ENCODE data around the gene SKI.

The SKI gene

DNA sequence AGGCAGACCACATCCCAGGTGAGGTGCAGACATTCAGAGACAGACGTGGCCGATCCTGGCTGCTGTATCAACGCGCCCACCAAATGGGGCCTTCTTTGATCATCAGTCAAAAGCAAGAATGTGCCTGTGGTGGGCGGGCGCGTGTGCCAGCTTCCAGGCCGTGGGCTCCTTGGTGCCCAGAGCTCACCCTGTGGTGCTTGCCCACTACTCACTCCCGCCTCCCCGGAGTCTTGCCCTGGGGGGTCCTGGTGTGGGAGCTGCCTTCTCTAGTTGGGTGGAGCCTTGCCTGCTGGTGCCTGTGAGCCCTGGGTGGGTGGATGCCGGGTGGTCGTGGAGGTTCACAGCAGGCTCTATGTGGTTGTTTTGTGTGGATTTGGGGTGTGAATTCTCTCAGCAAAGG, 70.6 kb downstream of the SKI start:
- DNase-seq: no peak

DNA sequence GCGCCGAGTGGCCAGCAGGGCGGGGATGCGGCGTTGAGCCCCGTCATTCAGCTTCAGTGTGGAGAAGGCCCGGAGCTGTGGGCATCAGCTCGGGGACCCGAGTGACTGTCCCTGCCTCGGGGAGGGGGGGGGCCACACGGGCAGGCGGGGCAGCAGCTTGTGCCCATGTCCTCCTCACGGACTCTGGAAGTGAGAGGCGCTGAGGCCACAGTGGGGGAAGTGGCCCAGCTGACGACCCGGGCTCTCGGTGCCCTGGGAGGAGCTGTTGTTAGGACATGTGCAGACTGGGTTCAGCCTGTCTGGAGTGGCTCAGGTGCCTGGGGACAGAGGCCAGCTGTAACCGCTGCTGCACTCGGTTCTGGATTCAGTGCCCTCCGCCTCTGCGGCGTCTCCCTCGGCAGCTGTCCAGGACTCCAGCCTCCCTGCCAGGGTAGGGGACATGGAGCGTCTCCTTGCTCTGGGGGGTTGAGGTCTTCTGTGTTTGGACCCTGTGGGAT, 71.1 kb downstream of the SKI start:
- DNase-seq: no peak

DNA sequence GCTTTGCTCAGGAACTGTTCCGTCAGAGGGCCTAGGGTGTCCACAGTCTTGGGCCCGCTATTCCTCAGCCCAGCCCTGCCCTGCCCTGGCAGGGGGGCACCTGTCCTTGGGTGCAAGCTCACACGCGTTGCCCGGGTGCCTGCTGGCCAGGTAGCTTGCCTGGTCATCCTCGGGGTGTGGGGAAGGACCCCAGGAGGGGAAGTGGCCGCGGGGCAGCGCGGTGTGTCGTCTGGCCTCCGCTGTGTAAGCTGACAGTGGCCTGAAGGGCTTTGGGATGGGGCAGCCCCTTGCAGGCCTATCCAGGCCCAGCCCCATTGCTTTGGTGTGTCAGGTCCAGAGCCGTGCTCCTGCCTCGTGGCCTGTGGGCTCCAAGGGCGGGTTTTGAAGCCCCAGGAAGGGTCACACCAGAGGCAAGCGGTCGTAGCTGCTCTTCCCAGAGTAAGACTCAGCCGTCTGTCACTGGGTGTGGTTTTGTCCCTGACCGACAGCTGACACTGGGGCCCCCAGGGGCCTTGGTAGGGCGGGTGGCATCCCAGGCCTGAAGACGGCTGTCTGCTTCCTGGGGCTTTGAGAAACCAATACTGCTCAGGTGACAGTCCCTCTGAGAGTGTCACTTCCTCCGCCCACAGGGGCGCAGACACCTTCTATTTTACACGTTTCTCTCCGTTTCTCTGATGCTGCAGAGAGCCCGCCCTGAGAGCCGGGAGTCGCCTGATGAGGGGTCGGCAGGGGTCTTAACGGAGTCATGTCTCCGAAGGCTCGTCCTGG, 72.1 kb downstream of the SKI start:
- no peak for DNase-seq

DNA sequence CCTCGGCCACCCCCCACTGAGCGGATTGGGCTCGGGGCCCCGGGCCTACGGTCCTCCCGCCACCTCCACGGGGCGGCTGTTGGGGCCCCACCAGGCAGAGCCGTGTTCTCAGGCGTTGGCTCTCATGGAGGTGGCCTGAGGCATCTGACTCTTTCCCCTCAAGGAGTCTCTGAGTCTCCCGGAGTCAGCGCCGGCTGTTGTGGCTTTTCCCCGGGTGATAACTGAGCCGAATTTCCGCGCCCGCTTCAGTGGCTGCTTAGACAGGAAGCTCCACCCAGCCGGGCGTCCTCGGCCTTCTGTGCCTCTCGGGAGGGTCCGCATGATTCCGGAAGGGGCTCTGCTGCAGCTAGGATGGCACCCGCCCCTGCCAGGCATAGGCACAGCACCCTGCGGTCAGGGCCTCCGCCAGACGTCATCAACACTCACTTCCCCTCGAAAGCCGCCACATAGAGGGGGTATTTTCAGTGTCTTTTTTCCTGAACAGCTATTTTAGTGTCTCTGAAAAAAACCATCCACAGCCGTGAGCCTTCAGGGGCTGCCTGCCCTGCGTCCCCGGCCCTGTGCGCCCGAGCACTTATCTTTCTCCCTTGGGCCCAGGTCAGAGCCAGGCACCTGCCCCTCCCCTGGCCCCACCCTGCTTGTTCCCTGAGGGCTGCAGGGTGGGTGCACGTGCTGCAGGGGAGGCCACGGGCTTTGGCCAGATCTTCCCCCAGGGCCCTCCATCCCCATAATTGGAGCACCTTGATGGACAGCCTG, 72.9 kb downstream of the SKI start:
- DNase-seq: peak; percentile 56

DNA sequence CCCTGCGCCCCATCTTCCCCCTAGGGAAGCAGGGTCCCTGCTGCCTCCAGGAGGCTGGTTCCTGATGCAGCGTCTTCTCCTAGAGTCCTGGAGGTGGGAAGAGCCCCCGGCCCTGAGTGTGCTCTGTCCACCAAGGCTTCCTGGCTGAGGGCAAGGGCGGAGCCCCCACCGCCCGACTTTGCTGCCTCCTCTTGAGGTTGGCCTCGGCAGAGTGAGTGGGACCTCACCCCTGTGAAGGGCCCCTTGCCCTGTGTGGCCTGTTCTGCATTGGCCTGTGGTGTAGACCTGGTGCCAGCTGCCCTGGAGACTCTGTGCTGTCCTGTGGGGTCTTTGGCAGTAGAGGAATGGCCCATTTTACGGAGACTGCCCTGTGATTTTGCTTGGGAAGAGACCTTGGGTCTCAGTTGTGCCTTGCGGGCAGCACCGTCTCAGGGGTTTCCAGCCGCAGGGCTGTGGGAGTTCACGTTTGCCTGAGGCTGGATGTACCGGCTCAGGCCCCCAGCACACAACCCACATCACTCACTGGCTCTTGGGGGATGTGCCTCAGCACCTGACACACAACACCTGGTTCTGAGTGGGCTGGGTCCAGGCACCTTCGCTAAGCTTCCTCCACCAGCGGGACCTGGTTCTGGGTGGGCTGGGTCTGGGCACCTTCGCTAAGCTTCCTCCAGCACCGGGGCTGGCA, 73.6 kb downstream of the SKI start:
- DNase-seq: no peak

DNA sequence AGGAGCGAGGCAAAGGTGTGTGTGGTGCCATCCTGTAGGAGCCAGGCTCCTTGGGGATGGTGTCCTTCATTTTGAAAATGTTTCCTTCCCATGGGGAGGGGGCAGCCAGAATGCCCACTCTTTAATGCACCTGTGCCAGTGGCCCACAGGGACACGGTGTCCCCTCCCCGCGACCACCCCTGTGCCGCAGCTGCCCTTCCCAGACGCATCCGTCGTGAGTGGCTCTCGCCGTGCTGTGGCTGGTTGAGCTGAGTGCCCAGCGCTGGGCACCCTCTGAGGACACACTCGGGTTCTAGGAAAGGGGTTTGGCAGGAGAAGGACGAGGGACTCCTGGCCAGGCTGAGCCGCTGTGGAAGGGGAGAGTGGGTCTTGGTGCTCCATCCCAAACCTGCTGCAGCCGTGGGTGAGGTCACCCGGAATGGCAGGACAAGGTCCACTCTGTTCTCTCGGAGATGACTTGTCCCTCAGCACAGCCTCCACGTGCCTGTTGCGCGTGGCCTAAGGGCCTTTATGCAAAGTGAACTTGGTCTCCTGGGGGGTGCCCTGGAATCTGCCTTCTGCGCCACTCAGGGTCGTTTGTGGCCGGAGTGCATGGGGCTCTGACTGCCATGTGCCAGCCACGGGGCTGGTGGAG, 74.3 kb downstream of the SKI start:
- no peak for DNase-seq

DNA sequence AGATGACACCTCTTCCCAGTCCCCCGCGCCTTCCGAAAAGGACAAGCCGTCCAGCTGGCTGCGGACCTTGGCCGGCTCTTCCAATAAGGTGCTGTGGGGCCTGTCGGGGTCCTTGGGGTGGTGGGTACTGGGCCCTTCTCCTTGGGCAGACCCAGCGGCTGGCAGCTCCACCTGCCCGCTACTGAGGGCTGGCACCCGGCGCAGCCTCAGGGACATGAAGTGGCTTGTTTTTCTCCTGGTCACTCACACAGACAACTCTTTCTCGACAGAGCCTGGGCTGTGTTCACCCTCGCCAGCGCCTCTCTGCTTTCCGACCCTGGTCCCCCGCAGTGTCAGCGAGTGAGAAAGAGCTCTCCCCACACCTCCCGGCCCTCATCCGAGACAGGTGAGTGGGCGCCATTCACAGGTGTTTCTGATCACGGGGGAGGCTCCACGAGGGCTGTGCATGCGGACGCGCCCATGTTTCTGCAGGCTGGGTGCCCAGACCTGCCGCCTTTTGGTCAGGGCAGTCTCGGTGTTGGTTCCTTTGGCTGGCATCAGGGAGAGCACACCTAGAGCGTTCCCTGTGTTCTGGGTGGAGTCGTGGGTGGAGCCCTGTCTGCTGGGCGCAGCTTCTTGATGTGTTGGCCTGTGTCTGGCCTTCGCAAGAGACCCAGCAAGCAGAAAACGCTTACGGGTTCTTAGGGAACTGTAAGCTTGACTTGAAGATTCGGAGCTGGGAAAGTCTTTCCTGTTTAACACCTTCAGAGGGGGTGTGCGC, 75.1 kb downstream of the SKI start:
- DNase-seq: no peak

DNA sequence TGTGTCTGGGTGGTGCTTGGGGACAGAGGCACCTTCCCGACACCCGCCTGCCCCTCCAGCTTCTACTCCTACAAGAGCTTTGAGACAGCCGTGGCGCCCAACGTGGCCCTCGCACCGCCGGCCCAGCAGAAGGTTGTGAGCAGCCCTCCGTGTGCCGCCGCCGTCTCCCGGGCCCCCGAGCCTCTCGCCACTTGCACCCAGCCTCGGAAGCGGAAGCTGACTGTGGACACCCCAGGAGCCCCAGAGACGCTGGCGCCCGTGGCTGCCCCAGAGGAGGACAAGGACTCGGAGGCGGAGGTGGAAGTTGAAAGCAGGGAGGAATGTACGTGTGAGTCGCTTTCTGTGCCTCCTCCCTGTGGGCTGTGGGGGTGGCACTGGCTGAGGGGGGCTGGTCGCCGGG, 75.7 kb downstream of the SKI start:
- DNase-seq: no peak

DNA sequence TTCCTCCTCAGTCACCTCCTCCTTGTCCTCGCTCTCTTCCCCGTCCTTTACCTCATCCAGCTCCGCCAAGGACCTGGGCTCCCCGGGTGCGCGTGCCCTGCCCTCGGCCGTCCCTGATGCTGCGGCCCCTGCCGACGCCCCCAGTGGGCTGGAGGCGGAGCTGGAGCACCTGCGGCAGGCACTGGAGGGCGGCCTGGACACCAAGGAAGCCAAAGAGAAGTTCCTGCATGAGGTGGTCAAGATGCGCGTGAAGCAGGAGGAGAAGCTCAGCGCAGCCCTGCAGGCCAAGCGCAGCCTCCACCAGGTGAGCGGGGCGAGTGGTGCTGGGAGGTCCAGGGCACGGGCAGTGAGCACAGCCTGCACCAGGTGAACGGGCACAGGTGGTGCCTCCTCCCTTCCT, 76.2 kb downstream of the SKI start:
- DNase-seq: no peak

DNA sequence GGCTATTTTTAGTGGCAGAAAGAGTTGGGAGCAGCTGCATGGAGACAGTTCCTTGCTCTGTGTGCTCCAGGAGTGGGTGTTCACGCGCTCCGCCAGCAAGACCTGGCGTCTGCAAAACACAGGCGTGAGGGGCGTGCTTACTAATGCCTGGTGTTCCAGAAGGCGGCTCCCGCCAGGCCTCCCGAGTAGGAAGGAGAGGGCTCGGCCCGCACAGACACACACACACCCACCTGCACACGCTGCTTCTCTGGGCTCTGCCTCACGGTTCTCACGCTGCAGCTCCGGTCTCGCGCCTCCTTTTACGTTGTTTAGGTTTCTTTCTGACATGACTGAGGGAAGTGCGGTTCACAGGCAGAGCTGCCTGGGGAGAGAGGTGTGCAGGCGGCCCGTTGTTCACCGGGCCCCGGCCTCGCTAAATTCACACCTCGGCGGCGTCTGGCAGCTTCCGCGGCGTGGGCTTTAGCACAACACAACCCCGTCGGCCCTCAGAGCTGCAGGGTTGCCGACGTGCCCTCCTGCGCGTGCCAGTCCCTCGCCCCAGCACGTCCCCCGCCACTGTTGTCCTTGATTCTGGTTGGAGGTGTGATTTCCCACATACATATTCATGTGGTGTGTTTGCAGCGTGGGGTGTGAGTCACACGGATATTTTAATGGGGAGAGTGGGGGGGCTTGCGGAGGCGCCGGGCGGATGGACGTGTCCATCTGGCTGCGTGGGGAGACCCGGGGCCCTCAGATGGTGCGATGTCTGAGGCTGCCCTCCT, 77.0 kb downstream of the SKI start:
- no peak for DNase-seq

DNA sequence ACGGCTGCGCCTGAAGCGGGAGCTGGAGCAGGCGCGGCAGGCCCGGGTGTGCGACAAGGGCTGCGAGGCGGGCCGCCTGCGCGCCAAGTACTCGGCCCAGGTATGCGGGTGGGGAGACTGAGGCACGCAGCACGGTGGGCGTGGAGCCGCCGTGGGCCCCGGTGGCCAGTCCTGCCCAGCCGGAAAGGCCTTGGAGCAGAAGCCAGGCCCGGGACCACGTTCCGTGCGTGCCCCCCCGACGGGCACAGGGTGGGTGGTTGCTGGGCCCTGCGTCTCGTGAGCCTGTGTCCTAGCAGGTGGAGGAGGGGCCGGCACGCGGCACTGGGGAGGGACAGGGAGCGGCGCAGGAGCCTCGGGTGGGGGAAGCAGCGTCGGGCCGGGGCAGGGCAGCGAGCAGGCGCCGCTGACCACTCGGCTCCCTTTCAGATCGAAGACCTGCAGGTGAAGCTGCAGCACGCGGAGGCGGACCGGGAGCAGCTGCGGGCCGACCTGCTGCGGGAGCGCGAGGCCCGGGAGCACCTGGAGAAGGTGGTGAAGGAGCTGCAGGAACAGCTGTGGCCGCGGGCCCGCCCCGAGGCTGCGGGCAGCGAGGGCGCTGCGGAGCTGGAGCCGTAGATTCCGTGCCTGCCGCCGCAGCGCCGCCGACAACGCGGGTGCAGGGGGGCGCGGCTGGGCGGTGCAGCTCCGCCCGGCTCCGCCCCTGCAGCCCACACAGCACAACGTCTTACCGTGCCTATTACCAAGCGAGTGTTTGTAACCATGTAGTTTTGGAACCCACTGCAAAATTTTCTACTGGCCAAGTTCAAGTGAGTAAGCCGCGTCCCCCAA, 78.2 kb downstream of the SKI start:
- DNase-seq: no peak

DNA sequence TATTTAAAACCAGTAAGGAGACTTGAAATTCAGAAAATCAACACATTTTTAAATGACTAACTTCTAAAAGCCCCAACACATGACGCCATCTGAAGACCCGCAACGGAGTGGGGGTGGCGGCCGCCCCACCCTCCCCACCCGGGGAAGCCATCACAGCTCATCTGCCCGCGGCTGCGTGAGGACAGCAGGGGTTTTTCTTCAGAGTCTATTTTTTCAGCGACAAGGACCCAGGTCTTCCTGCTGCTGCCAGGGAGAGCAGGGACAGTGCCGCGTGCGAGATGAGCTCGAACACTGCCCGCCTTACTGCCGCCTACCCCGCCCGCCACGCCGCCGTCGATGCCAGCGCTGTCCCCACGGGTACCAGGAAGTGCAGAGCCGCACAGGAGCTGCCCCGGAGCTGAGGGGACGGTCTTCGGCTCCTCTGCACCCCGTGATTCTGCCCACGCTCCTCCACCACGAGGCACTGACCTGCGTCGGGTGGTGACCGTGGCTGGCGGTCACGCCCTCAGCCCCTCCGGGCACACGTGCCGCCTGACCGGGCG, 79.0 kb downstream of the SKI start:
- DNase-seq: no peak

DNA sequence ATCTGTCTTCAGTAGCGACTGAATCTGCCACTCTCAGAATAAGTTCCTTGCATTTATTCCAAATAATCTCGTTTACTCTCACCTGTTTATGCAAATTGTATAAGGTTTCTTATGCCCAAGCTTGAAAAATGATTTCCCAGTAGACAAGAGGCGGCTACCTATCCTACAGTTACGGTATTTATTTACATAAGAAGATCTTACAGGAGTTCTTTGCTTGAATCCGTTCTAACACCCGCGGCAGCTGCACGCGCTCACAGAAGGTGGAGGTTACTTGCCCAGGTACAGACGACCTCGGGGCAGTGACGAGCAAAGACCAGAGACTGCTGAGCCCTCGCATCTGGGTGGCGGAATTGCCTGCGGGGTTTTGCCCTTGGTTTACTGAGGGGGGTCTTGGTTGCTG, 79.9 kb downstream of the SKI start:
- DNase-seq: no peak

DNA sequence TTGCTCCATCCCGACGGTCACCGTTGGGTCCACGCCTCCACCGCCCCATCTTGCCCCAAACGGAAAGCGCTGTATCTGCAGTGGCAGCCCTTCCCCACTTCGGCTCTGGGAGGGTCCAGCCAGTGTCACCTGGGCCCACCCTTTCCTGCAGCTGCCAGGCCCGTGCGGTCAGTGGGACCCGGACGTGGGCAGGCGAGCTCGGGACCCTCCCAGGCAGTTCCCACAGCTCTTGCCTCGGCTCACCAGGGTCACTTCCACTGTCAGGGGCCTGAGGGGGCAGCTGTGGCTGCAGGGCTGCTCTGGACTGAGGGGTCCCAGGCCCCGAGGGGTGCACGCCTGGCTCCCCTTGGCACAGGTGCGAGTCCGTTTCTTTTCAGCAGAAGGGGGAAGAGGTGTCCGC, 80.7 kb downstream of the SKI start:
- DNase-seq: no peak

DNA sequence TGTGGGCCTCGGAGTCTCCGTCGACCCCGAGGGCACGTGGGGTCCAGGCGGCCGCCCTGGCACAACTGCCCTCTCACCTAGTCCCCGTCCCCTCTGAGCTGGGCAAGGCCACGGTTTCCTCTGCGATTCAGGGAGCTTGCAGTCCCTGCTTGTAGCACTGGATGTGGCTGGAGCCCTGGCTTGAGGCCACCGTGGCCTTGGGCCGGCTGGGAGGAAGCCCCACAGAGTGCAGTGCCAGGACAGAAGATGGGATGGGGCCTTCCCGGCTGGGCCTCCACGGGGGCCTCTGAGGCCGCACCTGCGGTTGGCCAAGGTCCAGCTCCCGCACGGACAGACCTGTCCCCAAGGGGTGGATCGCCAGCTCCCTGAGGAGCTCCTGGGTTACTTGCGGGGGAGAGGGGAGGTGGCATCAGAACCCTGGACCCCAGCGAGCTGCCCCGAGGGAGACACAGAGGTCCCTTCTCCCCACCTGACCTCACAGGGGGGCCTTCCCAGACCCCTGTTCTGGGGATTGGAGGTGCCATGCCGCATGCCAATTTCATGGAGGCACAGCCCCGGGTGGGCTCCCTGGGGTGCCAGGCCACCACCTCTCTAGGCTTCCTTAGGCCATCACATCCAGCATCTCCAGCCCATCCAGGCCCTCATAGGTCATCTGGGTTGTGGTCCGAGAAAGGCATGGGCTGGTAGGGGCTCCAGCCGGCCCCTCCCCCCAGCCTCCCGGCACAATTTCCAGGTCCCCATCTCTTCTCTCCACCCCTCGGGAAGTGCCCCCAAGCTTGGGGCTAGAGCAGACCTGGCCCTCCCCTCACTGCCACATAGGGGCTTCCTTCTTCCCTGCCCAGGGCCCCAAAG, 82.4 kb downstream of the SKI start:
- no peak for DNase-seq

DNA sequence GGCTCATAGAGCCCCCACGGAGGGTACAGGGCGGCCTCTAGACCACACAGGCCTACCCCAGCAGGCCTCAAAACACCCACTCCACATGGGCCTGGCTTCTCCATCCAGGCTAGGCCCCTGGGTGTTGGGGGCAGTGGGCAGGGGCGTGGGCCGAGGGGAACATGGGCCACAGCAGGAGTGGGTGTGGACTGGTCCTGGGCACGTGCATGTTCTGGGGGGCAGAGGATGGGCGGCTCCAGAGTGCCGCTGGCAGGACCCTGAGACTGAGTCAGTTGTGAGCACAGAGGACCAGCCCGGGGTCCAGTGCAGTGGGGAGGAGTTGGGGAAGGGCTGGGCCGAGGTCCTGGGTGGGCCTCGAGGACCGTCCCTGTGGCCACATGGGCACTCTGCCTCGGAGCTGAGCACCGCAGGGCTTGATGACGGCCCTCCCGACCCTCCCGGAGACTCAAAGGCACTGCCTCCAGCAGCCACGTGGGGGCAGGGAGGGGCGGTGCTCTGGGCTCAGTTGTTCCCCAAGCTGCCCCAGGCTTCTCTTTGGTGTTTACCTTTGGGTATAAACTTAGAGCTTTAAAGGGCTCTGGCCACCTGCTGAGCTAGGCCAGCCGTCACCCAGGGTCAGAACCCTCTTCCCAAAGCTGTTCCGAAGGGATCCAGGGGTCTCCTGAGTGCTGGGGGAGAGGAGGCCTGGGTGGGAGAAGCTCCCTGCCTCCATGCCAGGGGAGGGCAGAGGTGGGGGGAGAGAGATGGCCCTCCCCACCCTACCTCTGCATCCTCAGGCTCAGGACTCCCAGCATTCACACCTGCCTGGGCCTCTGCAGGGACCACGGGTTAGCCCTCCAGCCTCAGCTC, 83.3 kb downstream of the SKI start:
- DNase-seq: peak; percentile 66

DNA sequence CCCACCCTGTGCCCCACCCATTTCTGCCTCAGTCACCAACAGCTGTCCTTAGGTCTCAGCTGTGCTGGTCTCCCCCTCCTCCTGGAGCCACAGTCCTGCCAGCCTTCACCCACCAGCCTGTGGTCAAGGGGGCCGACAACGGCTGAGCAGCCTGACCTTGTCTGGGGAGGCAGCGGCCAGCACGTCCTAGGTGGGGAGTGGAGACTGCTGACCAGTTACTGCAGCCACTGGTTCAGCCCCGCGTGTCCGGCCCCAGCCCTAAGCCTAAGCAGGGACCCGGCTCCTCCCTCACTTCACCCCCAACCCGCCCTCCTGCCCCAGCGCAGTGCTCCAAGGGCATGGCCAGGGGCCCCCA, 84.0 kb downstream of the SKI start:
- DNase-seq: no peak

DNA sequence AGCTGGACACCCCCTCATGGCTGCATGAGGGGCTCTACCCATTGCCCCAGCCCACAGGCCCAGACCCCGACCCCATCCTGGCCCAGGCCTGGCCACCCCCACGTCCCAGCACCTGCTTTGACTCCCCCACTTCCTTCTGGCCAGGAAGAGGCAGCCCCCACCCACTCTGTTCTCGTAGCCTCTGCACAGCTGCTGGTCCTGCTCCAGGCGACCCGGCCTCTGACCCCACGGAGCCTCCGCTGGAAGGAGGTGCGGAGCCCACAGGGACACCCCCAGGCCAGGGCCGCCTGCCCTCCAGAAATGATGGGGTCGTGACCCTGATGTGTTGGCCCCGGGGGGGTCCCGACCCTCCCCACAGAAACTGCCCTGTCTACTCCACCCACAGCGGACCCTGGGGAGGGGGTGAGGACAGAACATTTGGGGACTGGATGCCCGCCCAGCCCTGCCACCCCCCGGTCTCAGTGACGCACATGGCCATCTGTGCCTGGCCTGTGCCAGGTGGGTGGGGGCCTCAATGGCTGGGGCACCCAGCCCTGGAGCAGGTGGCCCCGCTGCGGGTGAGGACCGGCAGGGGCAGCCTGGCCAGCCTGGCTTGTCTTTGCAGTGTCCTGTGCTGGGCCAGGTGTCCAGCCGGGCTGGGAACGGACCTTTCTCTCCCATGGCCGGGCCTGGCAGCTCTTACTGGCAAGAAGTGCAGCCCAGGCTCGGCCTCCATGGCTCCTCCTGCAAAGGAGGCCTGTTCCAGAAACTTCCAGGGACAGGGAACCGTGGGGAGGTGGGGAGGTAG, 84.6 kb downstream of the SKI start:
- DNase-seq: no peak

Measured in fibroblast of skin of right biceps (primary cell).